H1 (cell line): ENCODE data around the gene MUC7. TPM values are rescaled to one million over a fixed set of nuclear protein-coding genes. Genes with fewer than 3 reads are reported as not detected.

Experiments used
- BACH1 ChIP-seq: IDR thresholded peaks from 2 replicates; pipeline ENCODE4 v1.6.1; 2012; ENCODE audit warnings: low read length, improper control_type of control experiment
- HDAC2 ChIP-seq, 2 experiments: fragments of 300-600 bp in 1 of 2; sonication (generic) in 1 of 2; IDR thresholded peaks; 2 replicates each; pipeline ENCODE4 v1.6.1; 2011 to 2012; ENCODE audit warnings: low read depth in 2 of 2, low read length in 2 of 2, mild to moderate bottlenecking in 2 of 2, moderate library complexity in 2 of 2, borderline replicate concordance in 1 of 2, inconsistent platforms in 1 of 2
- SRF ChIP-seq: IDR thresholded peaks from 2 replicates; pipeline ENCODE4 v1.6.1; 2011; ENCODE audit warnings: mild to moderate bottlenecking, low read depth, low read length, moderate library complexity
- polyA plus RNA-seq, 7 experiments: library from polyadenylated mRNA; depleted of rRNA in 3 of 7; stranded (reverse) in 5 of 7; unstranded in 2 of 7; fragments of >200 nt in 5 of 7; fragments of 200-250 nt in 2 of 7; gene quantifications; 1 replicate in 5 of 7; 2 replicates in 1 of 7; 4 replicates in 1 of 7; pipeline versions ENCODE4 v1.2.1 to v1.2.3, GENCODE V29; 2011 to 2013; ENCODE audit warnings: missing spikeins in 2 of 7, mixed read lengths in 2 of 7
- total RNA-seq: library from RNA; stranded (reverse); fragmentation: NEBNext Ultra II Directional; extraction: Animal tissue kit (Norgen Biotek cat#: 25700); gene quantifications from 2 replicates; pipeline ENCODE4 v1.2.1, GENCODE V29; 2021
- TF ChIP-seq, protein P1 (sequence below): fragments of 300-600 bp; sonication (generic); IDR thresholded peaks from 2 replicates; pipeline ENCODE4 v1.7.1; 2012; ENCODE audit warnings: low read length, moderate library complexity, mild to moderate bottlenecking, inconsistent platforms; ENCODE audit not compliant: insufficient replicate concordance

Gene MUC7
- total and polyA plus RNA-seq, 2 of the 8 experiments (the other 6 are each of a cell fraction or from before 2014, with no cell fraction given): not detected

DNA sequence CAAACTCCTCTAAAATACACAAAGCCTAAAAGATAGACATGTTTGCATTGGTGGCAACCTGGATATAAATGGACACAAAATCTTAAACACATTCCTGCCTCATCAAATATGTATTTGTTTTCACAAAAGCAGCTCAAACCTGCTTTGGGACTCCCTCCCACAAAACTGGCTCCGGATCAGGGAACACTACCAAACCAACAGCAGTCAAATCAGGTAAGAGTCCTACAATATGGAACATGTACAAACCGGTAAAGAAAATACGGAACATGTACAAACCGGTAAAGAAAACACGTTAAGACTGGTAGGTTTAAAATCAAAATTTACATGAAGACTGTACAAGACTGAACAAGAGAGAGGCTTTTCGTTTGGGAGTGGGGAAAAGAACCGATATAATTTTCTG is 50.6 kb downstream of the MUC7 start (continued):
- TF ChIP-seq, protein P1, sequence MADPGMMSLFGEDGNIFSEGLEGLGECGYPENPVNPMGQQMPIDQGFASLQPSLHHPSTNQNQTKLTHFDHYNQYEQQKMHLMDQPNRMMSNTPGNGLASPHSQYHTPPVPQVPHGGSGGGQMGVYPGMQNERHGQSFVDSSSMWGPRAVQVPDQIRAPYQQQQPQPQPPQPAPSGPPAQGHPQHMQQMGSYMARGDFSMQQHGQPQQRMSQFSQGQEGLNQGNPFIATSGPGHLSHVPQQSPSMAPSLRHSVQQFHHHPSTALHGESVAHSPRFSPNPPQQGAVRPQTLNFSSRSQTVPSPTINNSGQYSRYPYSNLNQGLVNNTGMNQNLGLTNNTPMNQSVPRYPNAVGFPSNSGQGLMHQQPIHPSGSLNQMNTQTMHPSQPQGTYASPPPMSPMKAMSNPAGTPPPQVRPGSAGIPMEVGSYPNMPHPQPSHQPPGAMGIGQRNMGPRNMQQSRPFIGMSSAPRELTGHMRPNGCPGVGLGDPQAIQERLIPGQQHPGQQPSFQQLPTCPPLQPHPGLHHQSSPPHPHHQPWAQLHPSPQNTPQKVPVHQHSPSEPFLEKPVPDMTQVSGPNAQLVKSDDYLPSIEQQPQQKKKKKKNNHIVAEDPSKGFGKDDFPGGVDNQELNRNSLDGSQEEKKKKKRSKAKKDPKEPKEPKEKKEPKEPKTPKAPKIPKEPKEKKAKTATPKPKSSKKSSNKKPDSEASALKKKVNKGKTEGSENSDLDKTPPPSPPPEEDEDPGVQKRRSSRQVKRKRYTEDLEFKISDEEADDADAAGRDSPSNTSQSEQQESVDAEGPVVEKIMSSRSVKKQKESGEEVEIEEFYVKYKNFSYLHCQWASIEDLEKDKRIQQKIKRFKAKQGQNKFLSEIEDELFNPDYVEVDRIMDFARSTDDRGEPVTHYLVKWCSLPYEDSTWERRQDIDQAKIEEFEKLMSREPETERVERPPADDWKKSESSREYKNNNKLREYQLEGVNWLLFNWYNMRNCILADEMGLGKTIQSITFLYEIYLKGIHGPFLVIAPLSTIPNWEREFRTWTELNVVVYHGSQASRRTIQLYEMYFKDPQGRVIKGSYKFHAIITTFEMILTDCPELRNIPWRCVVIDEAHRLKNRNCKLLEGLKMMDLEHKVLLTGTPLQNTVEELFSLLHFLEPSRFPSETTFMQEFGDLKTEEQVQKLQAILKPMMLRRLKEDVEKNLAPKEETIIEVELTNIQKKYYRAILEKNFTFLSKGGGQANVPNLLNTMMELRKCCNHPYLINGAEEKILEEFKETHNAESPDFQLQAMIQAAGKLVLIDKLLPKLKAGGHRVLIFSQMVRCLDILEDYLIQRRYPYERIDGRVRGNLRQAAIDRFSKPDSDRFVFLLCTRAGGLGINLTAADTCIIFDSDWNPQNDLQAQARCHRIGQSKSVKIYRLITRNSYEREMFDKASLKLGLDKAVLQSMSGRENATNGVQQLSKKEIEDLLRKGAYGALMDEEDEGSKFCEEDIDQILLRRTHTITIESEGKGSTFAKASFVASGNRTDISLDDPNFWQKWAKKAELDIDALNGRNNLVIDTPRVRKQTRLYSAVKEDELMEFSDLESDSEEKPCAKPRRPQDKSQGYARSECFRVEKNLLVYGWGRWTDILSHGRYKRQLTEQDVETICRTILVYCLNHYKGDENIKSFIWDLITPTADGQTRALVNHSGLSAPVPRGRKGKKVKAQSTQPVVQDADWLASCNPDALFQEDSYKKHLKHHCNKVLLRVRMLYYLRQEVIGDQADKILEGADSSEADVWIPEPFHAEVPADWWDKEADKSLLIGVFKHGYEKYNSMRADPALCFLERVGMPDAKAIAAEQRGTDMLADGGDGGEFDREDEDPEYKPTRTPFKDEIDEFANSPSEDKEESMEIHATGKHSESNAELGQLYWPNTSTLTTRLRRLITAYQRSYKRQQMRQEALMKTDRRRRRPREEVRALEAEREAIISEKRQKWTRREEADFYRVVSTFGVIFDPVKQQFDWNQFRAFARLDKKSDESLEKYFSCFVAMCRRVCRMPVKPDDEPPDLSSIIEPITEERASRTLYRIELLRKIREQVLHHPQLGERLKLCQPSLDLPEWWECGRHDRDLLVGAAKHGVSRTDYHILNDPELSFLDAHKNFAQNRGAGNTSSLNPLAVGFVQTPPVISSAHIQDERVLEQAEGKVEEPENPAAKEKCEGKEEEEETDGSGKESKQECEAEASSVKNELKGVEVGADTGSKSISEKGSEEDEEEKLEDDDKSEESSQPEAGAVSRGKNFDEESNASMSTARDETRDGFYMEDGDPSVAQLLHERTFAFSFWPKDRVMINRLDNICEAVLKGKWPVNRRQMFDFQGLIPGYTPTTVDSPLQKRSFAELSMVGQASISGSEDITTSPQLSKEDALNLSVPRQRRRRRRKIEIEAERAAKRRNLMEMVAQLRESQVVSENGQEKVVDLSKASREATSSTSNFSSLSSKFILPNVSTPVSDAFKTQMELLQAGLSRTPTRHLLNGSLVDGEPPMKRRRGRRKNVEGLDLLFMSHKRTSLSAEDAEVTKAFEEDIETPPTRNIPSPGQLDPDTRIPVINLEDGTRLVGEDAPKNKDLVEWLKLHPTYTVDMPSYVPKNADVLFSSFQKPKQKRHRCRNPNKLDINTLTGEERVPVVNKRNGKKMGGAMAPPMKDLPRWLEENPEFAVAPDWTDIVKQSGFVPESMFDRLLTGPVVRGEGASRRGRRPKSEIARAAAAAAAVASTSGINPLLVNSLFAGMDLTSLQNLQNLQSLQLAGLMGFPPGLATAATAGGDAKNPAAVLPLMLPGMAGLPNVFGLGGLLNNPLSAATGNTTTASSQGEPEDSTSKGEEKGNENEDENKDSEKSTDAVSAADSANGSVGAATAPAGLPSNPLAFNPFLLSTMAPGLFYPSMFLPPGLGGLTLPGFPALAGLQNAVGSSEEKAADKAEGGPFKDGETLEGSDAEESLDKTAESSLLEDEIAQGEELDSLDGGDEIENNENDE: no peak
- no peak for TF ChIP-seq SRF
- TF ChIP-seq BACH1: no peak
- TF ChIP-seq HDAC2 (IDR thresholded peaks at IDR 0.05; ENCODE audit: borderline replicate concordance in 1 of 2, low read depth in 2 of 2, low read length in 2 of 2): no peak
